Measurements from ENCODE around the gene C21orf58.
"Not testable (repeated sequence)": the region's sequence is repeated elsewhere in the genome, so short reads cannot be mapped to it uniquely, and the experiment has no call there.

C21orf58 gene

GRCh38 chr21:46322351-46323226, 1.1 kb downstream of the C21orf58 start:
- no peak for DNase-seq

- no peak for DNase-seq
Observed at GRCh38 chr21:46320331-46320801, 3.3 kb downstream of the C21orf58 start.

- DNase-seq = no peak
Observed at GRCh38 chr21:46319186-46319585, 4.5 kb downstream of the C21orf58 start.

GRCh38 chr21:46318464-46318845, 5.2 kb downstream of the C21orf58 start:
- DNase-seq = no peak

GRCh38 chr21:46317710-46318463, 5.8 kb downstream of the C21orf58 start:
- DNase-seq = no peak

GRCh38 chr21:46316708-46317324, 6.9 kb downstream of the C21orf58 start:
- no peak for DNase-seq

- DNase-seq = no peak
Observed at GRCh38 chr21:46314441-46315020, 9.1 kb downstream of the C21orf58 start.

- DNase-seq = no peak
Observed at GRCh38 chr21:46312949-46313348, 10.7 kb downstream of the C21orf58 start.

GRCh38 chr21:46311568-46311967, 12.1 kb downstream of the C21orf58 start:
- DNase-seq = no peak

- DNase-seq = not testable (repeated sequence)
Observed at GRCh38 chr21:46310260-46310659, 13.4 kb downstream of the C21orf58 start.

GRCh38 chr21:46308431-46308830, 15.2 kb downstream of the C21orf58 start:
- no peak for DNase-seq

GRCh38 chr21:46307625-46308024, 16.0 kb downstream of the C21orf58 start:
- no peak for DNase-seq

GRCh38 chr21:46304955-46305354, 18.7 kb downstream of the C21orf58 start:
- DNase-seq = no peak

- DNase-seq = no peak
Observed at GRCh38 chr21:46304437-46304836, 19.2 kb downstream of the C21orf58 start.

GRCh38 chr21:46301759-46302158, 21.9 kb downstream of the C21orf58 start:
- no peak for DNase-seq

- no peak for DNase-seq
Observed at GRCh38 chr21:46299167-46299566, 24.5 kb downstream of the C21orf58 start.

GRCh38 chr21:46297338-46298271, 26.1 kb downstream of the C21orf58 start:
- no peak for DNase-seq

- DNase-seq = no peak
Observed at GRCh38 chr21:46295996-46296752, 27.5 kb downstream of the C21orf58 start.

- DNase-seq = no peak
Observed at GRCh38 chr21:46295177-46295770, 28.4 kb downstream of the C21orf58 start.

- DNase-seq = no peak
Observed at GRCh38 chr21:46294647-46295176, 29.0 kb downstream of the C21orf58 start.
